HG03521 (cell line): ENCODE data around the gene TNFRSF6B.
"Not testable (repeated sequence)": the region's sequence is repeated elsewhere in the genome, so short reads cannot be mapped to it uniquely, and the experiment has no call there.

Experiments
- ATAC-seq: cut with Tn5 transposase; IDR thresholded peaks from one replicate; pipeline ENCODE4 v1.9.1; 2021; ENCODE audit warnings: mild to moderate bottlenecking, moderate library complexity; ENCODE audit not compliant: unreplicated experiment

Gene TNFRSF6B

GRCh38 chr20:63661959-63662812 is 34.3 kb upstream of the TNFRSF6B start:
- ATAC-seq = no peak

DNA sequence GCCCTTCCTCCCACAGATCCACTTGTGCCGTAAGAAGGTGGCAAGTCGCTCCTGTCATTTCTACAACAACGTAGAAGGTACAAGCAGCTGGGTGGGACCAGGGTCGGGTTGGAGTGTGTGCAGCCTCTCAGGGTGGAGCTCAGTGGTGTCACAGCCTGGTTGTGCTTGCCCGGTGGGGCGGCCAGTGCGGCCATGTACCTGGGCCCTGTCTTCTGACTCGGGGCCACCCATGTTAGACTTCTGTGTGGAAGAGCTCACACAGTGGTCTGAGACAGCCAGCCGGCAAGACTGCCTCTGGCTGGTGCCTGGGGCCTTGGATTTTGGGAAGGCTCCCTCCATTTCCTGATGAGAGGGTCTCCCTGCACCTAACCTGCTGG is 33.7 kb upstream of the TNFRSF6B start:
- ATAC-seq = no peak

- no peak for ATAC-seq
Observed at GRCh38 chr20:63663332-63664066, 33.0 kb upstream of the TNFRSF6B start.

- ATAC-seq = no peak
Observed at GRCh38 chr20:63664143-63664851, 32.2 kb upstream of the TNFRSF6B start.

- ATAC-seq = no peak
Observed at GRCh38 chr20:63664861-63665594, 31.4 kb upstream of the TNFRSF6B start.

GRCh38 chr20:63665708-63666107 is 30.7 kb upstream of the TNFRSF6B start:
- no peak for ATAC-seq

DNA sequence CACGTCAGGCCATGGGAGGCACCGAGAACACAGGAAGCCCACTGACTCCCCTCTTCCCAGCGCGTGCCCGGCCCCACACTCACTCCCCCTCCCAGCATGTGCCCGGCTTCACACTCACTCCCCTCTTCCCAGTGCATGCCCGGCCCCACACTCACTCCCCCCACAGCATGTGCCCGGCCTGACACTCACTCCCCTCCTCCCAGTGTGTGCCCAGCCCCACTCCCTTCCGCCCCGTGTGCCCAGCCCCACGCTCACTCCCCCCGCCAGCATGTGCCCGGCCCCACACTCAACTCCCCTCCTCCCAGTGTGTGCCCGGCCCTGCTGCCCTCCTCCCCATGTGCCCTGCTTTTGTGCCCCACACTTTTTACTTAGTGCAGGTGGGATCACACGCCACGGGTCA is 28.6 kb upstream of the TNFRSF6B start:
- no peak for ATAC-seq

- ATAC-seq = no peak
Observed at GRCh38 chr20:63668351-63668750, 28.1 kb upstream of the TNFRSF6B start.

DNA sequence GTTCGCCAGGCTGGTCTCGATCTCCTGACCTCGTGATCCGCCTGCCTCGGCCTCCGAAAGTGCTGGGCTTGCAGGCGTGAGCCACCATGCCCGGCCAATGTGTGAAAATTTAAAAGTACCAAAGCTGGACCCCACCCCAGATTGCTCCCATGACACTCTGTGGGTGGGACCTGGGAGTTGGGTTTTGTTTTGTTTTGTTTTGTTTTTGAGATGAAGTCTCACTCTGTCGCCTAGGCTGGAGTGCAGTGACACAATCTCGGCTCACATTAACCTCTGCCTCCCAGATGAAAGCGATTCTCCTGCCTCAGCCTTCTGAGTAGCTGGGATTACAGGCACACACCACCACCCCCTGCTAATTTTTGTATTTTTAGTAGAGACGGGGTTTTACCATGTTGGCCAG is 24.8 kb upstream of the TNFRSF6B start:
- ATAC-seq = not testable (repeated sequence)

DNA sequence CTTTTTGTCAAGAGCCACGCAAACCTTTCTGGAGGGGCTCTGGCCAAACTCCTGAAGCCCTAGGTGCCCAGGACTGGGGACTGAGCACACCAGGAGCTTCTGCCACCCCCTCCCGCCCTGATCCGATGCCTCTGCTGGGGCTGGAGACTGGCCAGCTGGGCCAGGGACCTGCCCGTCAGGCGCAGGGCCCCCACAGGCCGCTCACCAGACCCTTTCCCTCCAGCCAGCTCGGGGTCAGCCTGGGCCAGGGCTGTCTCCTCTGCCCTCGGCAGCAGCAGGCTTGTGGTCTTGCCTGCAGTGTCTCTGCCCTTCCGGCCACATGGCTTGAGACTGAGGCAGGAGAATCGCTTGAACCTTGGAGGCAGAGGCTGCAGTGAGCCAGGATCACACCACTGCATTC is 23.8 kb upstream of the TNFRSF6B start:
- no peak for ATAC-seq

- ATAC-seq = no peak
Observed at GRCh38 chr20:63673951-63674350, 22.5 kb upstream of the TNFRSF6B start.

DNA sequence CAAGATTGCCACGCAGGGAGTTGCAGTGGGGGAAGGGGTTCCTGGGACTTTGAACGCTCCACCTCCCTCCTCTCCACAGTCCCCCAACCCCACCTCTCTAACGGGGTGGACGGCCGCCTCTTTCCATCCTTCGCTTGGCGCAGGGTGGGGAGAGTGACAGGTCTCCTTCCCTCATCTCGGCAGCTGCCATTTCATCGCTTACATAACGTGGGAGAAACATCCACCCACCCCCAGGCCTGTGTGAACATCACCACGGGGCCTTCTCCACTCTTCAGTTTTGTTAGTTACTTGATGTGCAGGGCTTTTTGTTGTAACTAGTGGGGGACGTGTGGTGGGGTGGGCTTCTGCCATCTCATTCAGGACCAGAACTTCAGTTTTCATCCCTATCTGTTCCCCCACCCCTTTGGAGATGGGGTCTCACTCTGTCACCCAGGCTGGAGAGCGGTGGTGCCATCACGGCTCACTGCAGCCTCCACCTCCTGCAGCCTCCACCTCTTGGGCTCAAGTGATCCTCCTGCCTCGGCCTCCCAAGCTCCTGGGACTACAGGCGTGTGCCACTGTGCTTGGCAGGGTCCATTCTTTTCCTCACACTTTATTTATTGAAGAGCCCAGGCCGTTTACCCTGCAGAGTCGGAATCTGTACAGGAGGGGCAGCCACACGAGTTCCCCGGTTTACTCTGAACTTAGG is 20.6 kb upstream of the TNFRSF6B start:
- no peak for ATAC-seq

GRCh38 chr20:63678071-63678470 is 18.4 kb upstream of the TNFRSF6B start:
- no peak for ATAC-seq

- no peak for ATAC-seq
Observed at GRCh38 chr20:63678667-63679465, 17.6 kb upstream of the TNFRSF6B start.

- no peak for ATAC-seq
Observed at GRCh38 chr20:63679799-63680305, 16.6 kb upstream of the TNFRSF6B start.

DNA sequence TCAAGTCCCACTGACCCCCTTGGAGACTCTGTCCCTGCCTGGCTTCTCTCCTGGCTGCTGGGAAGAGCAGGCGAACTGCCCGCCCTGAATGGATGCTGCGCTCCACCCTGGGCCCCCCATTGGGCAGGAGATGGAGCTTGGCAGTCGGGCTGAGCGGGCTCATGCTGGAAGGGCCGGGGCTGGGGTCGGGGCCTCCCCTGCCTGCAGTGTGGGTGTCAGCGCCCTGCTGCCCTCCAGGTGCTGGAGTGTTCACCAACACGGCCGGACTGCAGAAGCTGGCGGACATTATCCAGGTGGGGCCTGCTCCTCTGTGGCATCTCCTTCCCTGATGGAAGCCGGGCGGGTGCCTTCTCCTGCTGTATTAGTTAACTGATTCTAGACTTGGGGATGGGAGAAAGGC is 16.0 kb upstream of the TNFRSF6B start:
- no peak for ATAC-seq

GRCh38 chr20:63680857-63681608 is 15.4 kb upstream of the TNFRSF6B start:
- no peak for ATAC-seq

- ATAC-seq = no peak
Observed at GRCh38 chr20:63681609-63682142, 14.8 kb upstream of the TNFRSF6B start.
